K562 (cell line): ENCODE results near the gene SPOCK3. TPM values are rescaled to one million over a fixed set of nuclear protein-coding genes. Genes with fewer than 3 reads are reported as not detected.

Experiments
- ATAC-seq: fragments of 200-7000 bp; cut with Tn5 transposase; 3 replicates; pipeline ENCODE4 v1.9.1; 2020; ENCODE audit warnings: moderate library complexity
- BruUV-seq: library from RNA; stranded (reverse); fragments of 400-500 nt; replicated peaks from 2 replicates; lab custom pipeline; 2021; lab: Mats Ljungman, UMichigan
- CTCF ChIA-PET: fragments of 300-600 bp; formaldehyde crosslinking; extraction: SDS; loops from one replicate; lab custom pipeline; 2021; ENCODE audit warnings: low intra/inter-chr PET ratio; lab: Yijun Ruan, JAX
- POLR2A ChIA-PET: fragments of 300-600, 350-650 bp; sonication (Branson Sonifier 250); formaldehyde crosslinking; extraction: SDS; loops from one replicate; lab custom pipeline; 2021; ENCODE audit warnings: antibody characterized with exemption, inconsistent platforms; lab: Yijun Ruan, JAX
- DNase-seq, 4 experiments: peaks; one replicate each; pipeline versions ENCODE4 v3.0.0 to v3.0.0-alpha.2; 2011 to 2018; ENCODE audit warnings: low spot score in 3 of 4, mixed read lengths in 3 of 4; ENCODE audit errors: extremely low read depth in 1 of 4
- FAIRE-seq: peaks from 2 replicates; lab custom pipeline; 2011; peaks lifted over from hg19 to GRCh38; lab: Jason Lieb, UNC
- H2AFZ ChIP-seq: 2 replicates; pipeline ENCODE4 v1.6.0; 2011; ENCODE audit warnings: low read depth, low read length, control low read depth, inconsistent platforms
- H3K27ac ChIP-seq: fragments of 200-600 bp; 3 replicates; pipeline ENCODE4 v1.8.0; 2011; ENCODE audit warnings: low read depth, mild to moderate bottlenecking, control low read depth, inconsistent platforms, low read length, moderate library complexity, mixed read lengths; ENCODE audit errors: extremely low read depth
- H3K27me3 ChIP-seq, 2 experiments: fragments of 300-600 bp in 1 of 2; 2 replicates in 1 of 2; 3 replicates in 1 of 2; pipeline versions ENCODE4 v1.6.0 to v1.8.0; 2011; ENCODE audit warnings: inconsistent platforms in 2 of 2, low read length in 2 of 2, mild to moderate bottlenecking in 1 of 2, mixed read lengths in 1 of 2, moderate library complexity in 1 of 2; ENCODE audit not compliant: control insufficient read depth in 2 of 2, insufficient read depth in 2 of 2
- H3K36me3 ChIP-seq: fragments of 300-600 bp; 3 replicates; pipeline ENCODE4 v1.8.0; 2011; ENCODE audit warnings: mild to moderate bottlenecking, low read length, inconsistent platforms; ENCODE audit not compliant: control insufficient read depth, insufficient read depth
- H3K4me1 ChIP-seq, 2 experiments: fragments of 200-600 bp in 1 of 2; replicated peaks in 1 of 2; 2 replicates in 1 of 2; 3 replicates in 1 of 2; pipeline versions ENCODE4 v1.5.1 to v1.8.0; 2011; ENCODE audit warnings: inconsistent platforms in 2 of 2, low read length in 2 of 2, mild to moderate bottlenecking in 1 of 2, mixed read lengths in 1 of 2, moderate library complexity in 1 of 2; ENCODE audit not compliant: control insufficient read depth in 2 of 2, insufficient read depth in 2 of 2
- H3K4me2 ChIP-seq: 2 replicates; pipeline ENCODE4 v1.6.1; 2011; ENCODE audit warnings: low read length, control low read depth, inconsistent platforms, mixed read lengths; ENCODE audit not compliant: insufficient read depth
- H3K4me3 ChIP-seq: fragments of 200-600 bp; sonication (generic), shearing (Covaris generic); 2 replicates; pipeline ENCODE4 v1.5.1; 2016; ENCODE audit warnings: control low read depth, inconsistent platforms
- H3K79me2 ChIP-seq: fragments of 200-600 bp; 3 replicates; pipeline ENCODE4 v1.8.0; 2011; ENCODE audit warnings: low read length, inconsistent platforms; ENCODE audit not compliant: control insufficient read depth, insufficient read depth
- H3K9ac ChIP-seq, 2 experiments: 2 replicates each; pipeline versions ENCODE4 v1.6.0 to v1.6.1; 2011; ENCODE audit warnings: low read depth in 2 of 2, low read length in 2 of 2, control low read depth in 1 of 2, inconsistent platforms in 1 of 2, mild to moderate bottlenecking in 1 of 2, mixed read lengths in 1 of 2; ENCODE audit not compliant: insufficient read depth in 1 of 2
- H3K9me1 ChIP-seq: one replicate; pipeline ENCODE4 v1.6.0; 2011; ENCODE audit warnings: inconsistent platforms, mild to moderate bottlenecking, low read length, moderate library complexity; ENCODE audit not compliant: control insufficient read depth, insufficient read depth
- H3K9me3 ChIP-seq: replicated peaks from 2 replicates; pipeline ENCODE4 v1.5.1; 2011; ENCODE audit warnings: low read depth, low read length, inconsistent platforms; ENCODE audit not compliant: control insufficient read depth, insufficient read depth
- H4K20me1 ChIP-seq: replicated peaks from 2 replicates; pipeline ENCODE4 v1.6.1; 2011; ENCODE audit warnings: low read length, inconsistent platforms, mixed read lengths; ENCODE audit not compliant: control insufficient read depth, insufficient read depth
- HMG20A ChIP-seq: fragments of 450-650 bp; formaldehyde crosslinking; conservative IDR thresholded peaks from 2 replicates; pipeline ENCODE4 v1.4.0; 2020; ENCODE audit warnings: mild to moderate bottlenecking, mixed read lengths
- MYBL2 ChIP-seq, 2 experiments: fragments of 450-650 bp in 1 of 2; sonication (generic) in 1 of 2; formaldehyde crosslinking in 1 of 2; IDR thresholded peaks; 2 replicates each; pipeline versions ENCODE4 v1.6.1 to v1.8.1; 2017 to 2022; ENCODE audit warnings: borderline replicate concordance in 1 of 2, inconsistent platforms in 1 of 2, low read depth in 1 of 2, mild to moderate bottlenecking in 1 of 2, missing genetic modification reagents in 1 of 2, moderate library complexity in 1 of 2
- NFXL1 ChIP-seq: fragments of 450-650 bp; formaldehyde crosslinking; IDR thresholded peaks from 2 replicates; pipeline ENCODE4 v1.4.0; 2021; ENCODE audit warnings: mild to moderate bottlenecking
- SRSF9 ChIP-seq: fragments of 200-400 bp; formaldehyde crosslinking; IDR thresholded peaks from 2 replicates; pipeline ENCODE4 v1.6.1; 2017; ENCODE audit warnings: low read depth, low read length, borderline replicate concordance
- TCF7L2 ChIP-seq: fragments of 150-350 bp; IDR thresholded peaks from 2 replicates; pipeline ENCODE4 v1.6.1; 2016; ENCODE audit warnings: low read depth, mild to moderate bottlenecking, low read length, moderate library complexity
- ZC3H8 ChIP-seq: fragments of 450-650 bp; IDR thresholded peaks from 2 replicates; pipeline ENCODE4 v1.6.1; 2017
- ZNF274 ChIP-seq: IDR thresholded peaks from 2 replicates; pipeline ENCODE4 v1.6.1; 2011; ENCODE audit warnings: low read depth, mild to moderate bottlenecking, low read length, moderate library complexity, borderline replicate concordance
- WGBS: fragments of 100-300 bp; shearing (Covaris generic); methylation state at CpG from one replicate; pipeline ENCODE4 v1.1.6; 2016; ENCODE audit warnings: low coverage, mixed read lengths; ENCODE audit not compliant: insufficient coverage; ENCODE audit errors: missing lambda C conversion rate; 5-methylcytosine and 5-hydroxymethylcytosine counted together
- in situ Hi-C: fragments of 300-500 bp; cut with MboI; formaldehyde crosslinking; loops from 4 replicates; pipeline ENCODE4 v1.15.0; 2018; ENCODE audit warnings: inconsistent platforms, mixed read lengths
- intact Hi-C: fragments of 100-400 bp; cut with micrococcal nuclease; formaldehyde crosslinking; loops from 2 replicates; pipeline ENCODE4 v1.14.2; 2022
- polyA plus RNA-seq, 8 experiments: library from polyadenylated mRNA; depleted of rRNA in 4 of 8; stranded (reverse) in 5 of 8; unstranded in 3 of 8; fragments of >200 nt; fragmentation: Nextera tagmentation in 2 of 8; fragmentation: Illumina TruSeq in 1 of 8; extraction: Ambion mirVana in 2 of 8; extraction: Trizol in 1 of 8; gene quantifications; 2 replicates each; pipeline versions ENCODE4 v1.2.1 to v1.2.3, GENCODE V29; 2011 to 2014; ENCODE audit warnings: inconsistent platforms in 1 of 8, missing spikeins in 1 of 8
- total RNA-seq, 7 experiments: library from RNA; depleted of rRNA in 6 of 7; stranded (reverse); fragments of >200 nt in 6 of 7; fragmentation: Illumina TruSeq in 2 of 7; extraction: Trizol in 2 of 7; gene quantifications; 2 replicates each; pipeline versions ENCODE4 v1.2.1 to v1.2.3, GENCODE V29; 2011 to 2021; ENCODE audit warnings: low replicate concordance in 1 of 7
- TF ChIP-seq, protein P1 (sequence below): fragments of 150-350 bp; conservative IDR thresholded peaks from 2 replicates; pipeline ENCODE4 v1.6.1; 2014; ENCODE audit warnings: low read length
- TF ChIP-seq, protein P2 (sequence below): fragments of 250-450 bp; sonication (Bioruptor Pico); IDR thresholded peaks from 2 replicates; pipeline ENCODE4 v1.4.0; 2020; ENCODE audit warnings: mild to moderate bottlenecking, moderate library complexity, borderline replicate concordance

The SPOCK3 gene
- total and polyA plus RNA-seq, 9 of the 15 experiments (the other 6 are each of a cell fraction or from before 2014, with no cell fraction given): not detected

DNA sequence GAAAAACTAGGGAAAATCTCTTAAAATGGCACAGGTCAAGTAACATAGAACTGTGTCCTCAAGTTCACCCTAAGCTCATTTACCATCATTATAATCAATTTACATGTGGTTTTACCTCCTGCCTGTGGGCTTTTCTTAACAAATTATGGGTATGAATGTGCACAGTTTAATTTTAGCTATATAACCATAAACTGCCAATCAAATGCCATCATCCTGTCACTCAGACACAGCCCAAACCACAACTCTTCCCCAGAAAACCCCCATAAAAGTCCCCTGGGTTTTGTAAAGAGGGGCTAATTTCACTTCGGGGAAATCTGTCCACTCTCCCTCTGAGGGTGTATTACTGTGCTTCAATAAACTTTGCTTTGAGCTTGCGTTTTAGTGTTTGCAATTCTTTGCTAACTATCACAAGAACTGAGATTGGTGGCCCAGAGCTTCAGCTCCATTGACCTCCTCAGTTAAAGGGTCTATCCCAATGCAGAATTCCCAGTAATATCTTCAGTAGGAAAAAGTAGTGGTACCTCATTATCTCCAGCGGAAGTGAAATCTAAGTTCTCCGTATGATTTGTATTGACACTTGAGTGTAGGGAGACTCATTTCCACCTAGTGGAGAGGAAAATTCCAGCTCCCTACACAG is 394.6 kb downstream of the SPOCK3 start:
- POLR2A ChIA-PET: interaction anchor here (0.8 kb wide), 1 partner anchor 1386 kb away, joined by 3 read pairs; no protein-coding TSS in a partner anchor
- no peak for ATAC-seq
- H3K4me3 ChIP-seq: no peak overlapping the region
- no peaks in the 10 kb centered on the region for H3K36me3 ChIP-seq
- TF ChIP-seq ZC3H8: no peak
- no peak for TF ChIP-seq ZNF274
- TF ChIP-seq, protein P1, sequence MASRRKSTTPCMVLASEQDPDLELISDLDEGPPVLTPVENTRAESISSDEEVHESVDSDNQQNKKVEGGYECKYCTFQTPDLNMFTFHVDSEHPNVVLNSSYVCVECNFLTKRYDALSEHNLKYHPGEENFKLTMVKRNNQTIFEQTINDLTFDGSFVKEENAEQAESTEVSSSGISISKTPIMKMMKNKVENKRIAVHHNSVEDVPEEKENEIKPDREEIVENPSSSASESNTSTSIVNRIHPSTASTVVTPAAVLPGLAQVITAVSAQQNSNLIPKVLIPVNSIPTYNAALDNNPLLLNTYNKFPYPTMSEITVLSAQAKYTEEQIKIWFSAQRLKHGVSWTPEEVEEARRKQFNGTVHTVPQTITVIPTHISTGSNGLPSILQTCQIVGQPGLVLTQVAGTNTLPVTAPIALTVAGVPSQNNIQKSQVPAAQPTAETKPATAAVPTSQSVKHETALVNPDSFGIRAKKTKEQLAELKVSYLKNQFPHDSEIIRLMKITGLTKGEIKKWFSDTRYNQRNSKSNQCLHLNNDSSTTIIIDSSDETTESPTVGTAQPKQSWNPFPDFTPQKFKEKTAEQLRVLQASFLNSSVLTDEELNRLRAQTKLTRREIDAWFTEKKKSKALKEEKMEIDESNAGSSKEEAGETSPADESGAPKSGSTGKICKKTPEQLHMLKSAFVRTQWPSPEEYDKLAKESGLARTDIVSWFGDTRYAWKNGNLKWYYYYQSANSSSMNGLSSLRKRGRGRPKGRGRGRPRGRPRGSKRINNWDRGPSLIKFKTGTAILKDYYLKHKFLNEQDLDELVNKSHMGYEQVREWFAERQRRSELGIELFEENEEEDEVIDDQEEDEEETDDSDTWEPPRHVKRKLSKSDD: no peak
- no peak for TF ChIP-seq HMG20A (CRISPR knock-in tag)
- TF ChIP-seq, protein P2, sequence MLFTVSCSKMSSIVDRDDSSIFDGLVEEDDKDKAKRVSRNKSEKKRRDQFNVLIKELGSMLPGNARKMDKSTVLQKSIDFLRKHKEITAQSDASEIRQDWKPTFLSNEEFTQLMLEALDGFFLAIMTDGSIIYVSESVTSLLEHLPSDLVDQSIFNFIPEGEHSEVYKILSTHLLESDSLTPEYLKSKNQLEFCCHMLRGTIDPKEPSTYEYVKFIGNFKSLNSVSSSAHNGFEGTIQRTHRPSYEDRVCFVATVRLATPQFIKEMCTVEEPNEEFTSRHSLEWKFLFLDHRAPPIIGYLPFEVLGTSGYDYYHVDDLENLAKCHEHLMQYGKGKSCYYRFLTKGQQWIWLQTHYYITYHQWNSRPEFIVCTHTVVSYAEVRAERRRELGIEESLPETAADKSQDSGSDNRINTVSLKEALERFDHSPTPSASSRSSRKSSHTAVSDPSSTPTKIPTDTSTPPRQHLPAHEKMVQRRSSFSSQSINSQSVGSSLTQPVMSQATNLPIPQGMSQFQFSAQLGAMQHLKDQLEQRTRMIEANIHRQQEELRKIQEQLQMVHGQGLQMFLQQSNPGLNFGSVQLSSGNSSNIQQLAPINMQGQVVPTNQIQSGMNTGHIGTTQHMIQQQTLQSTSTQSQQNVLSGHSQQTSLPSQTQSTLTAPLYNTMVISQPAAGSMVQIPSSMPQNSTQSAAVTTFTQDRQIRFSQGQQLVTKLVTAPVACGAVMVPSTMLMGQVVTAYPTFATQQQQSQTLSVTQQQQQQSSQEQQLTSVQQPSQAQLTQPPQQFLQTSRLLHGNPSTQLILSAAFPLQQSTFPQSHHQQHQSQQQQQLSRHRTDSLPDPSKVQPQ: no peak
- TF ChIP-seq SRSF9: no peak
- no peak for TF ChIP-seq MYBL2 (IDR thresholded peaks at IDR 0.05; ENCODE audit: low read depth)
- TF ChIP-seq MYBL2 (CRISPR knock-in tag; IDR thresholded peaks at IDR 0.05; ENCODE audit: borderline replicate concordance): no peak
- no peak for TF ChIP-seq NFXL1 (CRISPR knock-in tag)
- TF ChIP-seq TCF7L2: no peak
- H3K79me2 ChIP-seq: no peaks in the 10 kb centered on the region
- WGBS: 1% methylated on average over 4 of the region's 4 CpGs
- DNase-seq: no peak
- H3K9me3 ChIP-seq: no peaks in the 10 kb centered on the region; the same call in 1 of the 2 replicates
- in situ Hi-C loops (no loop called here), intact Hi-C loops (no loop called here)
- H3K4me1 ChIP-seq: no peaks in the 10 kb centered on the region
- no peaks in the 10 kb centered on the region for H3K27me3 ChIP-seq
- CTCF ChIA-PET: no interaction called here
- no peak overlapping the region for H3K9ac ChIP-seq
- no peak overlapping the region for H3K4me2 ChIP-seq
- no TSS peak for BruUV-seq
- FAIRE-seq: no peak
- no peak overlapping the region for H2AFZ ChIP-seq
- H3K27ac ChIP-seq: no peak overlapping the region
- no peaks in the 10 kb centered on the region for H4K20me1 ChIP-seq
- no peaks in the 10 kb centered on the region for H3K9me1 ChIP-seq
